Upper lobe of left lung (tissue), 6 donors: ENCODE data around the gene KLHDC10. TPM values are rescaled to one million over a fixed set of nuclear protein-coding genes. Genes with fewer than 3 reads are reported as not detected.

Experiments used
- ATAC-seq, 2 donors: fragments of 200-7000 bp; cut with Tn5 transposase; one replicate each; pipeline ENCODE4 v1.9.1; 2022; ENCODE audit warnings: mild to moderate bottlenecking in 2 of 2, moderate library complexity in 2 of 2; ENCODE audit not compliant: low FRiP score in 2 of 2
- DNase-seq, 2 donors: peaks; one replicate each; pipeline ENCODE4 v3.0.0-alpha.2; 2019 to 2020
- H3K27ac ChIP-seq, 4 donors: fragments of 200-600 bp; sonication (generic); one replicate each; pipeline ENCODE4 v1.5.1; 2016 to 2019
- H3K27me3 ChIP-seq, 4 donors: fragments of 200-600 bp; sonication (generic); one replicate each; pipeline ENCODE4 v1.5.1; 2017 to 2019
- H3K36me3 ChIP-seq, 4 donors: fragments of 200-600 bp; sonication (generic); one replicate each; pipeline ENCODE4 v1.5.1; 2016 to 2019
- H3K4me1 ChIP-seq, 4 donors: fragments of 200-600 bp; sonication (generic); one replicate each; pipeline ENCODE4 v1.5.1; 2018 to 2019
- H3K4me3 ChIP-seq, 4 donors: fragments of 200-600 bp; sonication (generic); one replicate each; pipeline ENCODE4 v1.5.1; 2017 to 2019; ENCODE audit warnings: mild to moderate bottlenecking in 2 of 4, moderate library complexity in 1 of 4
- H3K9me3 ChIP-seq, 4 donors: fragments of 200-600 bp; sonication (generic); one replicate each; pipeline ENCODE4 v1.5.1; 2018 to 2019
- CTCF ChIP-seq, 6 experiments: fragments of 450-650 bp in 4 of 6; fragments of 200-600 bp in 2 of 6; sonication (generic) in 2 of 6; IDR thresholded peaks; one replicate each; pipeline ENCODE4 v1.5.1; 2016 to 2019; ENCODE audit warnings: antibody characterized with exemption in 6 of 6
- EP300 ChIP-seq, 4 donors: sonication (generic); formaldehyde crosslinking; IDR thresholded peaks; one replicate each; pipeline ENCODE4 v1.5.1; 2017; ENCODE audit warnings: antibody characterized with exemption in 4 of 4, control low read depth in 2 of 4
- POLR2A ChIP-seq, 4 donors: fragments of 450-650 bp; IDR thresholded peaks; one replicate each; pipeline ENCODE4 v1.5.1; 2016 to 2017; ENCODE audit warnings: antibody characterized with exemption in 4 of 4, mild to moderate bottlenecking in 2 of 4
- POLR2AphosphoS5 ChIP-seq, 2 donors: sonication (generic); formaldehyde crosslinking; IDR thresholded peaks; one replicate each; pipeline ENCODE4 v1.5.1; 2017; ENCODE audit warnings: antibody characterized with exemption in 2 of 2
- WGBS, 2 donors: methylation state at CpG; one replicate each; pipeline ENCODE4 v1.1.5; 2017 to 2018; 5-methylcytosine and 5-hydroxymethylcytosine counted together
- total RNA-seq, 6 donors: library from RNA; depleted of rRNA in 4 of 6; stranded (reverse); fragments of >200 nt in 4 of 6; gene quantifications; one replicate each; pipeline versions ENCODE4 v1.1.0 to v1.2.1, GENCODE V29; 2016 to 2021
- donor health status: DM: no; HTN: no; CAD: no; lungs with moderate emphysema.
- donor health status: DM: no; HTN: yes; CAD: no; lungs with severe emphysema.

KLHDC10 gene
- total RNA-seq, 6 donors from 2014 or later = 8.8 to 33.9 (median 25.3) TPM

- H3K9me3 ChIP-seq = no peaks in the 10 kb centered on the region
- H3K27me3 ChIP-seq = no peaks in the 10 kb centered on the region
- peaks cover 22 to 96% (median 74%) of the 10 kb centered on the region in 4 donors for H3K36me3 ChIP-seq
- no peaks in the 10 kb centered on the region for H3K4me1 ChIP-seq
- no peak overlapping the region for H3K27ac ChIP-seq
- ATAC-seq (no peak), DNase-seq (no peak)
- no peak overlapping the region for H3K4me3 ChIP-seq
- no peak for TF ChIP-seq POLR2AphosphoS5 (IDR thresholded peaks at IDR 0.05)
- TF ChIP-seq EP300 (IDR thresholded peaks at IDR 0.05) = no peak
- no peak for TF ChIP-seq POLR2A (IDR thresholded peaks at IDR 0.05)
- TF ChIP-seq CTCF (IDR thresholded peaks at IDR 0.05) = no peak
- WGBS, 2 donors = 98 to 99% methylated on average over 5 of the region's 5 CpGs
Measured at GRCh38 chr7:130024390-130024789, 45.9 kb upstream of the KLHDC10 start.

GRCh38 chr7:130032698-130033097 lies 37.6 kb upstream of the KLHDC10 start:
- no peak for DNase-seq
- no peak overlapping the region for H3K4me3 ChIP-seq
- ATAC-seq = no peak
- no peak overlapping the region for H3K27ac ChIP-seq
- WGBS, 2 donors = 94 to 100% methylated on average over 1 of the region's 1 CpG
- H3K9me3 ChIP-seq = no peaks in the 10 kb centered on the region
- no peak for TF ChIP-seq POLR2AphosphoS5 (IDR thresholded peaks at IDR 0.05)
- TF ChIP-seq EP300 (IDR thresholded peaks at IDR 0.05) = no peak
- TF ChIP-seq CTCF (IDR thresholded peaks at IDR 0.05) = no peak
- no peak for TF ChIP-seq POLR2A (IDR thresholded peaks at IDR 0.05)
- peaks cover 2 to 76% (median 43%) of the 10 kb centered on the region in 4 donors for H3K36me3 ChIP-seq
- H3K27me3 ChIP-seq = no peaks in the 10 kb centered on the region
- H3K4me1 ChIP-seq = no peaks in the 10 kb centered on the region

- Histone ChIP-seq H3K36me3 (peaks cover 0 to 82% (median 35%) of the 10 kb centered on the region in 4 donors), H3K4me3 (no peak overlapping the region)
- no peak for DNase-seq
Measured at GRCh38 chr7:130037703-130038102, 32.6 kb upstream of the KLHDC10 start.

GRCh38 chr7:130040576-130040975 lies 29.8 kb upstream of the KLHDC10 start:
- TF ChIP-seq EP300 (IDR thresholded peaks at IDR 0.05) = no peak
- no peak for TF ChIP-seq CTCF (IDR thresholded peaks at IDR 0.05)
- TF ChIP-seq POLR2AphosphoS5 (IDR thresholded peaks at IDR 0.05) = no peak
- Histone ChIP-seq H3K36me3 (peaks cover 0 to 91% (median 35%) of the 10 kb centered on the region in 4 donors), H3K4me1 (no peaks in the 10 kb centered on the region), H3K4me3 (no peak overlapping the region), H3K9me3 (no peaks in the 10 kb centered on the region), H3K27me3 (no peaks in the 10 kb centered on the region), H3K27ac (no peak overlapping the region)
- WGBS, 2 donors = 95 to 99% methylated on average over 4 of the region's 4 CpGs
- no peak for ATAC-seq
- no peak for DNase-seq

More at GRCh38 chr7:130037703-130038102, 32.6 kb upstream of the KLHDC10 start:
- Histone ChIP-seq H3K27ac (no peak overlapping the region), H3K27me3 (no peaks in the 10 kb centered on the region), H3K9me3 (no peaks in the 10 kb centered on the region), H3K4me1 (no peaks in the 10 kb centered on the region)
- no peak for ATAC-seq
- no peak for TF ChIP-seq CTCF (IDR thresholded peaks at IDR 0.05)
- TF ChIP-seq POLR2AphosphoS5 (IDR thresholded peaks at IDR 0.05) = no peak
- no peak for TF ChIP-seq EP300 (IDR thresholded peaks at IDR 0.05)
- no peak for TF ChIP-seq POLR2A (IDR thresholded peaks at IDR 0.05)

- peaks cover 9 to 17% (median 12%) of the 10 kb centered on the region in 4 donors for H3K4me1 ChIP-seq
- WGBS, 2 donors = 53 to 97% methylated on average over 4 of the region's 4 CpGs
- TF ChIP-seq CTCF (IDR thresholded peaks at IDR 0.05) (no peak), POLR2A (IDR thresholded peaks at IDR 0.05) (no peak), POLR2AphosphoS5 (IDR thresholded peaks at IDR 0.05) (no peak), EP300 (IDR thresholded peaks at IDR 0.05) (no peak)
- DNase-seq = no peak
- H3K27me3 ChIP-seq = no peaks in the 10 kb centered on the region
- no peak for ATAC-seq
- H3K9me3 ChIP-seq = no peaks in the 10 kb centered on the region
- H3K27ac ChIP-seq = no peak overlapping the region
- H3K4me3 ChIP-seq = no peak overlapping the region
- peaks cover 0 to 40% (median 7%) of the 10 kb centered on the region in 4 donors for H3K36me3 ChIP-seq
Measured at GRCh38 chr7:130047831-130048230, 22.5 kb upstream of the KLHDC10 start.
